Muscle of leg (tissue), 11 donors: ENCODE data around the gene ACY1. TPM values are rescaled to one million over a fixed set of nuclear protein-coding genes. Genes with fewer than 3 reads are reported as not detected.
A peak's percentile ranks its signal among the peaks of the same experiment; 100 is the strongest.
"Not testable (repeated sequence)": the region's sequence is repeated elsewhere in the genome, so short reads cannot be mapped to it uniquely, and the experiment has no call there.

ENCODE experiments used
- DNase-seq: peaks from one replicate; pipeline ENCODE4 v3.0.0; 2013
- H3K27ac ChIP-seq: one replicate; pipeline ENCODE4 v1.5.1; 2013; ENCODE audit warnings: mild to moderate bottlenecking, low read length, control low read depth
- H3K27me3 ChIP-seq: one replicate; pipeline ENCODE4 v1.6.1; 2013; ENCODE audit warnings: low read length; ENCODE audit not compliant: control insufficient read depth, insufficient read depth
- H3K36me3 ChIP-seq: one replicate; pipeline ENCODE4 v1.6.1; 2013; ENCODE audit warnings: low read length; ENCODE audit not compliant: control insufficient read depth, insufficient read depth
- H3K4me1 ChIP-seq: one replicate; pipeline ENCODE4 v1.6.1; 2013; ENCODE audit warnings: low read length; ENCODE audit not compliant: control insufficient read depth, insufficient read depth
- H3K4me3 ChIP-seq: one replicate; pipeline ENCODE4 v1.5.1; 2013; ENCODE audit warnings: low read length, control low read depth
- H3K9me3 ChIP-seq: replicated peaks from 2 replicates; pipeline ENCODE4 v1.6.1; 2013; ENCODE audit warnings: low read depth, low read length; ENCODE audit not compliant: control insufficient read depth
- WGBS: methylation state at CpG from one replicate; pipeline ENCODE4 v1.1.5; 2013; ENCODE audit warnings: missing lambda C conversion rate; ENCODE audit not compliant: insufficient coverage; 5-methylcytosine and 5-hydroxymethylcytosine counted together
- polyA plus RNA-seq, 8 donors: library from polyadenylated mRNA; unstranded; fragments of 120-200 nt; gene quantifications; one replicate each; pipeline versions ENCODE4 v1.2.1 to v1.2.3, GENCODE V29; 2013; ENCODE audit warnings: inconsistent platforms in 1 of 8, low replicate concordance in 1 of 8; ENCODE audit not compliant: insufficient read length in 8 of 8, insufficient read depth in 1 of 8
- total RNA-seq: library from RNA; stranded (reverse); fragments of 120-200 nt; gene quantifications from one replicate; pipeline ENCODE4 v1.2.4, GENCODE V29; 2013

ACY1 gene
- total and polyA plus RNA-seq, 9 donors, result 10.2 to 20.7 (median 13.8) TPM

- no peak for DNase-seq
- Histone ChIP-seq H3K4me1 (peaks cover 20% of the 10 kb centered on the region), H3K9me3 (no peaks in the 10 kb centered on the region), H3K36me3 (peaks cover 17% of the 10 kb centered on the region), H3K27me3 (no peaks in the 10 kb centered on the region), H3K27ac (peak overlapping the region; percentile 98), H3K4me3 (peak overlapping the region; percentile 69)
- whole genome bisulfite sequencing, result 67% methylated on average over 20 of the region's 22 CpGs
These were observed 388 bp downstream of the ACY1 start for GRCh38 chr3:51983578-51984268.

GRCh38 chr3:51984269-51984647 is 923 bp downstream of the ACY1 start:
- no peak for DNase-seq
- no peaks in the 10 kb centered on the region for H3K27me3 ChIP-seq
- H3K4me3 ChIP-seq, result no peak overlapping the region

DNA sequence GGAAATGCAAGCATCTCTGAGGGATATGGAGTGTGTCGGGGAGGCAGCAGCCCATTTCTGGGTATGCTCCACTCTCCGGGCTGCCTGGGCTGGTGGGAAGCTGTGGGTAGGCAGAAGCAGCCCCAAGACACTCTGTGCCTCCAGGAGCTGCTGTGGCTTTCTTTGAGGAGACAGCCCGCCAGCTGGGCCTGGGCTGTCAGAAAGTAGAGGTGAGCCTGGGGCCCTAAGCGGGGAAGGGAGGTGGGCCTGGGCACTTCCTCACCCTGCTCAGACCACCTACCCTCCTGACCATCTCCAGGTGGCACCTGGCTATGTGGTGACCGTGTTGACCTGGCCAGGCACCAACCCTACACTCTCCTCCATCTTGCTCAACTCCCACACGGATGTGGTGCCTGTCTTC is 1.7 kb downstream of the ACY1 start:
- peaks cover 20% of the 10 kb centered on the region for H3K36me3 ChIP-seq
- 69% methylated on average over 2 of the region's 6 CpGs for WGBS
- H3K27me3 ChIP-seq, result no peaks in the 10 kb centered on the region
- H3K9me3 ChIP-seq, result no peaks in the 10 kb centered on the region
- peaks cover 28% of the 10 kb centered on the region for H3K4me1 ChIP-seq
- no peak overlapping the region for H3K4me3 ChIP-seq
- DNase-seq, result no peak
- H3K27ac ChIP-seq, result no peak overlapping the region

More at GRCh38 chr3:51984269-51984647, 923 bp downstream of the ACY1 start:
- Histone ChIP-seq H3K27ac (peak overlapping the region; percentile 20), H3K9me3 (no peaks in the 10 kb centered on the region), H3K36me3 (peaks cover 17% of the 10 kb centered on the region), H3K4me1 (peaks cover 23% of the 10 kb centered on the region)

GRCh38 chr3:51986010-51986947 is 2.9 kb downstream of the ACY1 start:
- no peak overlapping the region for H3K4me3 ChIP-seq
- H3K9me3 ChIP-seq, result no peaks in the 10 kb centered on the region
- DNase-seq, result no peak
- 76% methylated on average over 2 of the region's 12 CpGs for WGBS
- H3K4me1 ChIP-seq, result peaks cover 28% of the 10 kb centered on the region
- no peak overlapping the region for H3K27ac ChIP-seq
- H3K36me3 ChIP-seq, result peaks cover 17% of the 10 kb centered on the region
- H3K27me3 ChIP-seq, result no peaks in the 10 kb centered on the region

- peaks cover 27% of the 10 kb centered on the region for H3K36me3 ChIP-seq
- H3K4me1 ChIP-seq, result peaks cover 25% of the 10 kb centered on the region
- H3K27ac ChIP-seq, result no peak overlapping the region
These were observed 4.2 kb downstream of the ACY1 start for GRCh38 chr3:51987568-51987967.

DNA sequence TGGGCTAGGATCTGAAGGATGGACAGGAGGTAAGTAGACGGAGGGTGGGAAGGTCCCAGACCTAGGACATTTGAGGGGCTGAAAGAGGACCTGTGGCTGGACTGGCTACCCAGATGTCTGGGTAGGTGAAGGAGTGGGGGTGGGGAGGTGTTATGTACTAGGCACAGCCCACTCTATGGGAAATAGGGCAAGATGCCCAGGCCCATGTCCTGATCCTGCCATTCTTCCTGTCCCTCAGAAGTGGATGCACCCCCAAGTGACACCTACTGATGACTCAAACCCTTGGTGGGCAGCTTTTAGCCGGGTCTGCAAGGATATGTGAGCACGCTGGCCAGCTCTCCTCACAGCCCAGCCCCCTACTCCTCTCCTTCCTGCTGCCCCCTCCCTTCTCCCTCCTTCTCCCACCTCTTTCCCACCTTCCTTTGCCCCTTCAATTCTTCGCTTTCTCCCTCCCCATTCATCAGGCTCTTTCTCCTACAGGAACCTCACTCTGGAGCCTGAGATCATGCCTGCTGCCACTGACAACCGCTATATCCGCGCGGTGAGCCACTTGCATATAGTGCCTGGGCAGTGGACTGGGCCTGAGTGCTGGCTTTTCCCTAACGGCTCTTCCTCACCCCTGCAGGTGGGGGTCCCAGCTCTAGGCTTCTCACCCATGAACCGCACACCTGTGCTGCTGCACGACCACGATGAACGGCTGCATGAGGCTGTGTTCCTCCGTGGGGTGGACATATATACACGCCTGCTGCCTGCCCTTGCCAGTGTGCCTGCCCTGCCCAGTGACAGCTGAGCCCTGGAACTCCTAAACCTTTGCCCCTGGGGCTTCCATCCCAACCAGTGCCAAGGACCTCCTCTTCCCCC is 5.2 kb downstream of the ACY1 start:
- Histone ChIP-seq H3K27ac (no peak overlapping the region), H3K4me3 (no peak overlapping the region), H3K36me3 (peaks cover 35% of the 10 kb centered on the region), H3K9me3 (no peaks in the 10 kb centered on the region), H3K4me1 (peaks cover 20% of the 10 kb centered on the region), H3K27me3 (no peaks in the 10 kb centered on the region)
- DNase-seq, result no peak
- 55% methylated on average over 15 of the region's 15 CpGs for WGBS

More at GRCh38 chr3:51987568-51987967, 4.2 kb downstream of the ACY1 start:
- Histone ChIP-seq H3K4me3 (no peak overlapping the region), H3K27me3 (no peaks in the 10 kb centered on the region), H3K9me3 (no peaks in the 10 kb centered on the region)
- no peak for DNase-seq
- 88% methylated on average over 5 of the region's 7 CpGs for WGBS

DNA sequence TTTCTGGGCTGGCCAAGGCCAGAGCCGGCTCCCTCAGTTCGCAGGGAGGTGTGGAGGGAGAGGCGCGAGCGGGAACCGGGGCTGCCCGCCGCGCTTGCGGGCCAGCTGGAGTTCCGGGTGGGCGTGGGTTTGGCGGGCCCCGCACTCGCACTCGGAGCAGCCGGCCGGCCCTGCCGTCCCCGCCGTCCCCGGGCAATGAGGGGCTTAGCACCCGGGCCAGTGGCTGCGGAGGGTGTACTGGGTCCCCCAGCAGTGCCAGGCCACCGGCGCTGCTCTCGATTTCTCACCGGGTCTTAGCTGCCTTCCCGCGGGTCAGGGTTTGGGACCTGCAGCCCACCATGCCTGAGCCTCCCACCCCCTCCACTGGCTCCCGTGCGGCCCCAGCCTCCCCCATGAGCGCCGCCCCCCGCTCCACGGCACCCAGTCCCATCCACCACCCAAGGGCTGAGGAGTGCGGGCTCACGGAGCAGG is 7.2 kb downstream of the ACY1 start:
- not testable (repeated sequence) for H3K4me3 ChIP-seq, H3K9me3 ChIP-seq, H3K27ac ChIP-seq, H3K27me3 ChIP-seq, DNase-seq
- peaks cover 22% of the 10 kb centered on the region for H3K4me1 ChIP-seq
- H3K36me3 ChIP-seq, result peaks cover 49% of the 10 kb centered on the region
- 62% methylated on average over 31 of the region's 38 CpGs for WGBS

GRCh38 chr3:51992017-51992682 is 8.8 kb downstream of the ACY1 start:
- Histone ChIP-seq H3K27ac (no peak overlapping the region), H3K36me3 (peaks cover 41% of the 10 kb centered on the region), H3K27me3 (no peaks in the 10 kb centered on the region), H3K9me3 (no peaks in the 10 kb centered on the region), H3K4me3 (no peak overlapping the region), H3K4me1 (peaks cover 22% of the 10 kb centered on the region)
- DNase-seq, result no peak
- WGBS, result 100% methylated on average over 1 of the region's 3 CpGs

DNA sequence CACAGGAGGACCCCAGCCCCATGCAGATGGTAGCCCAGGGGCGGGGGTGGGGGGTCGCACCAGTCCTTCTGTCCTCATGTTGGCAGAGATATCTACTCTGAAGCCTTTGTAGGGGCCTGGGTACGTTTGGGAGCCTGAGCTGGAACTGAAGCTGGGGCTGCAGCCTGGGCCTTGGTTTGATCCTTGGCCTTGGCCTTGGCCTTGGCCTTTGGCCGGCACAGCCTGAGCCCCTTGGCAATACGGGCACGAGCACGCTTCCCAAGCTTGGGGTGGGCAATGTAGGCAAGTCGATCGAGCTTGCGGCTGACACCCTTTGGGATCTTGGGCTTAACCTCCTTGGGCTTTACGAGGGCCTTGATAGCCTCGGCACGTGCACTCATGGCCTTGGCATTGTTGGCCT is 10.3 kb downstream of the ACY1 start:
- Histone ChIP-seq H3K36me3 (peaks cover 37% of the 10 kb centered on the region), H3K4me1 (peaks cover 22% of the 10 kb centered on the region)
- 83% methylated on average over 3 of the region's 13 CpGs for WGBS
- not testable (repeated sequence) for H3K4me3 ChIP-seq, DNase-seq, H3K27me3 ChIP-seq, H3K27ac ChIP-seq, H3K9me3 ChIP-seq
